Measurements from ENCODE around the gene RFX6.

RFX6 gene

DNA sequence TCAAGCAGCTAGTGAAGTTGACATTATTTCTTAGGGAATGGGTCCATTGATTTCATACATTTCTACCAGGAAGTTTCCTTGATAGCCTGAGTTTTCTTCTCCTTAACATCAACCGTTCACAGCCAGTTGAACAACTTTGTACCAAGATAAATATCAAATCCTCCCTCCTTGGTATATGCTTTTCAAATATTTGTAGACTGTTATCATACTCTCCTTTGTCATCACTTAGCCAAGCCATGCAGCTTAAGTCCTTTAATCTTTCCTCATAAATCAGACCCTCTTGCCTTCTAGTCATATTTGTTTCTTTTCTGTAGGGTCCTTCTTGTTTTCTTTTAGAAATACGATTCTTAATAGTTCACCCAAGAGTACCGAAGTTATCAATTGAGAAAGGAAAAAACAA lies 25.6 kb downstream of the RFX6 start:
- no peak for DNase-seq

DNA sequence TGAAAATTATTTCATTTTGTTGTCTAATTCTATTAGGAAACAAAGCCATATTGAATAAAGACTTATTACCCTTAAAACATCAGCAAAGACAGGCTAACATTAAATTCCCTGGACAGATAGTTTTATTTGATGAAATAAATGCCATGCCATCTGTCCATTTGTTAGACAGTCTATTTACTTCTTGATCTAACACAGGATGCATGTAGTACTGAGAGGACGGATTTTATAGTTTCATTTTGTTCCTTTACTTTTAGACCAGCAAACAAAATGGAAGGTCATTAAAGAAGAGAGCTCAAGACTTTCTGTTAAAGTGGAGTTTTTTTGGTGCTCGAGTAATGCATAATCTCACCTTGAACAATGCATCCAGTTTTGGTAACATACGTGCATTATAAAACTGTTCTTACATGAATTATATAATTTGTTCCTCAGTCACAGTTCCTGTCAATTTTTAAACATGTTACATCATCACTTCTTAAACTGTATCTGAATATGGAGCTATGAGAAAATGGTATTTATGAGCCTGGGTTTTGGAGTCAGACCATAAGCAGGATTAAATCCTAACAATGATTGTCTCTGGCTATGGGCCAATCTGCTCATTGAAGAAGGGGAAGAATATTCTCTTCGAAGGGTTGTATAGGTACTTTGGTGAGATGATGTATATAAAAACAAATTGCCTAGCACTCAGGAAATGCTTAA lies 46.0 kb downstream of the RFX6 start:
- DNase-seq: no peak

DNA sequence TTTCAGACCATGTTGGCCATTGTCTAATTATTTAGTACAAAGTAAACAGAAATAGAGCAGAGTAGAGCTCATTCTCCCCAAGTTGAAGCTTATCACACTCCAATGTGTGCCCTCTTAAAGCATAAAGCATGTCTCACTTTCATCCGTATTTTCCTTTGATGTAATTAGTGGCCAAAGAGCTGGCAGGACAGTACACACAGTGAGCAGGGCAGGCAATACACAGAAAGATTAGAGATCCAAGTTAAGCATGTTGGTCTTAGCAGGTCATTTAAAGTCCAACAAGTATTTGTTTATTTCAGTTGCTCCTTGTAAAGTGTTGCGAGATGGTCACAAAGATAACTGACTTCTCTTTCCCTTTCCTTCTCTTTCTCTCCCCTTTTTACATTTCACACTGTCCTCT lies 47.2 kb downstream of the RFX6 start:
- no peak for DNase-seq

DNA sequence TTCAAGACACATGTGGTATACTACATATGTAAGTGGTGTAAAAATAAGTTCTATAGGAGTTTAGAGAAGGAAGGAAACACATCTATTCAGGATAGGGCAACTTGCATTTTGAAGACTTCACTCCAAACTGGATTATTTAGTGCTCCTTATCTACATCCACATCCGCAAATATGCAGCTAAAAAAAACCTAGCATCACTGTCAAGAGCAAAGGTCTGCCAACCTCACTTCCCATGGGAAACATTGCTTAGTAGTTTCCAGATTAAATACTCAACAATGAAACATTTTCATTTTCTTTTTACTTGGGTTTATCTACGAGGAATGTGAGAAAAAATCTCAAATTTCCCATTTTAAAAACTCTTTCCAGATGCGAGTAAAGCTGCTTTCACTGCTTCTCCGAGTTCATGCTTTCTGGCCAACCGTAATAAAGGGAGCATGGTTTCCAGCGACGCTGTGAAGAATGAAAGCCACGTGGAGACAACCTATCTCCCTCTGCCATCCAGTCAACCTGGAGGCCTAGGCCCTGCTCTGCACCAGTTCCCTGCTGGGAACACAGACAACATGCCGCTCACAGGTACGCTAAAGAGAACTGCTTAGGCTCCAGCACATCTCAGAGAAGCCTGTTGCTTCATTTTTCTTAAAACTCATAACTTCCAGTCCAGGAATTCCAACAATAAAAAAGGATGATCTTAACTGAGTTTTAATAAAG lies 48.2 kb downstream of the RFX6 start:
- DNase-seq: no peak

DNA sequence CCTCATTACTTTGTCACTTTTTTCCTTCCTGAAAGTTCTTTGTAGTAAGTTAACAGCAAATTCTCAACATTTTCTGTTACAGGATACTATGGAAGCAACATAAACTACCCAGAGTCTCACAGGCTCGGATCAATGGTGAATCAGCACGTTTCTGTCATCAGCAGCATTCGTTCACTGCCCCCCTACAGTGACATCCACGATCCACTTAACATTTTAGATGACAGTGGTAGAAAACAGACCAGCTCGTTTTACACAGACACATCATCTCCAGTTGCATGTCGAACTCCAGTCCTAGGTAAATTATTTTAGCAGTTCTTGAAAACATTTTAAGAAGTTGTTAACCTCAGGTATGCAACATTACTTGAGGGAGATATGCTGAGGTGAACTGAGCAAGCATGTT lies 51.6 kb downstream of the RFX6 start:
- no peak for DNase-seq

DNA sequence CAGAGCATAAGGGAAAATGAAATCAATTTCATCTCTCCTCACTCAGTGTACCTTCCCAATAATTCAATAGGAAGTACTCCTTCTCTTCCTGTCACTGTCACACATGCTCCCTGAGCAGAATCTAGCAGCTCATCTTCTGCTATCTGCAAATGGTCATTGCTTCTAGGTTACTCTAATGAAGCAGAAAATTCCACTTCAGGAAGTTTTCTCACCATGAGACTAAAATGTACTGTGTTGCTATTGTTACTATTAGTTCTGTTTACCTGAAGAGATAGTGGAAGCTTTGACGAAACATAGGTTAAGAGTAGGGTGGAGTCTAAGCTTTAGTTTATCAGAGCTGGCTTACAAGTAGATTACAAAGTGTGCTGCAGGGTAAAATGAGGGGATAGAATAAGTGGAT lies 52.8 kb downstream of the RFX6 start:
- DNase-seq: no peak

DNA sequence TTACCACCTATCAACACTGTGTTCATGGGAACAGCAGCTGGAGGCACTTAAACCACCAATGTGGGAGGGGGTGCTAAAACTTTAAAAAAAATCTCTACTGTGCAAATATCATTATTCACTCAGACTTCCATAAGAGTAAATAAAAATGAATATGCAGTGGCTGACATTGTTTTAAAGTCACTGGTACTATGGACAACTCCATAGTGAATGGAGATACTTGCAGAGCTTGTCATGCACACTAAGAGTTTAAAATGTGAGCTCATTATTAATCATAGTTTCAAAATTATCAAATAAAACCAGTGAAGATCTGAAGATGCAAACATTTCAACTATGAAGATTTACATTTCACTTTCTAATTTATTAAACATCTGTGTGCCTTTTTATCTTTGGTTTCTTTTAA lies 54.4 kb downstream of the RFX6 start:
- DNase-seq: no peak

DNA sequence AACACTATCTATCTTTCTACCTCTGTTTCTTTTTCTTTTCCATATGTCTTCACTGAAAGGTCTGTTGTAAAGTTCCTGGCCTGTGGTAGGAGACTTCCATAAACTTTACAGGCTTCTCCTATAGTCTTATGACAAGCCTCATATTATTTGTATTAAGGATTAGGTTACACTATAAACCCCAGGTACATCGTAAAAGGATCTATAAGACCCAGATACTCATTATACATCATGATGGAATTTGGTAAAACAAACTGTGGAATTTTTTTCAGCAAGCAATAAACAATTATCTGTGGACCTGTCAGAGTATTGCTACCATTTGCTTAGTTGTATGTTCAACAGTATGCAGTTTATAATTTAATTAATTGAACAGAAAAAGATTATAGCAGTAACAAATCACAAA lies 55.5 kb downstream of the RFX6 start:
- DNase-seq: no peak

DNA sequence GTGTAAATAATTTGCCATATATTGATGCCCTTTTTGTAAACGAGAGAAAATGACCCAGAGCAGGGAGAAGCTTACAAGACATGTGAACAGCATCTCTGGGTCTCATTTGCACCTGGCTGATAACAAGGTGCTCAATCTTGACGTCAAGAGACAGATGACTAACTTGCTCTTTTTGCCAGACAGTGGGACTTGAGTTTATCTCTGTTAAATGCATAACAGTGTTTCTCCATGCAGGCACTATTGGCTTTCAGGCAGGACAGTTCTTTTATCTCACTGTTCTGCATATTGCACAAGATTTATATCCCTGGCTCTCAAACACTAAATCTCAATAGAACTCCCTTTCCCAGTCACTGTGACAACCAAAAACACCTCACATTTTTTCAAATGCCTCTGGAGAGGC lies 56.4 kb downstream of the RFX6 start:
- no peak for DNase-seq

DNA sequence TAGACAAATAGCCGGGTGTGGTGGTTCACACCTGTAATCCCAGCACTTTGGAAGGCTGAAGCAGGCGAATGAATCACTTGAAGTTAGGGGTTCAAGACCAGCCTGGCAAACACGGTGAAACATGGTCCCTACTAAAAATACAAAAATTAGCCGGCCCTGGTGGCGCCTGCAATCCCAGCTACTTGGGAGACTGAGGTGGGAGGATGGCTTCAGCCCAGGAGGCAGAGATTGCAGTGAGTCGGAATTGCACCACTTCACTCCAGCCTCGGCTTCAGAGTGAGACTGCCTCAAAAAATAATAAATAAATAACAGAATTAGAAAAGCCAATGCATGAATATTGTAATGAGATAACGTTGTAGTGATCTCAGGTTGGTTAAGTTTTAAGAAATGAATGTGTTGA lies 61.3 kb downstream of the RFX6 start:
- no peak for DNase-seq

DNA sequence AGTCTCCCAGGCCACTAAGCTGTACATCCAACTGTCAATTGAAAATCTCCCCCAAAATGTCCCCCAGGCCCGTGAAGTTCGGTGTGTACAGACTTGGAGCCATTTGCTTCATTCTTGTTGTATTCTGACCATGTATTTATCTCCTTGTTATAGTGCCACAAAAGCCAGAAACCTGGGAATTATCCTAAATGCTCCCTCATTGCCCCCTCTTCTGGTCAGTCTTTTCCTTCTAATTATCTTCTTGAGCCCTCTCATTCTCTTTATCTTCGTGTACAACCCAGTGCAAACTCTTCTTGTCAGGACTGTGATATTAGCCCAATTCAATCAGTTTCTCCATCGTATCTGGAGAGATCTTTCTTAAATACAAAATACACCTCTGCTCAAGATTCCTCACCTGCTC lies 64.7 kb downstream of the RFX6 start:
- no peak for DNase-seq

DNA sequence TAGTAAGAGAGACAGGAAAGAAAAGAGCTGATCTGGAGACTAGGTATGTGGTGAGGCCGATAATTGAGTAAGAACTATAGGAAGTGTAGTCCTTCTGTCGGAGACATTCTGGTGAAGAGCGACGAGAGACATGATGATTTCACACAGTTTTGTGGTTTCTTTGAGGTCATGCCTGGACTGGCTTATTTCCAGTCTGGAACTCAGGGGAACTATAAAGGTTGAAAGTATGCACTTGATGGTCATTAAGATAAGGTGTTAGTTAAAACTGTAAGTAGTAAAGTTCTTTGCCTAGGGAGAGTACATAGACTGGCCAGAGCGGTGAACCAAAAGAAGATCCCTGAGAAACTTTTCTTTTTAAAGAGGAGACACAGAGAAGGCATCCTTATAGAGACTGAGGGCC lies 68.8 kb downstream of the RFX6 start:
- DNase-seq: no peak

DNA sequence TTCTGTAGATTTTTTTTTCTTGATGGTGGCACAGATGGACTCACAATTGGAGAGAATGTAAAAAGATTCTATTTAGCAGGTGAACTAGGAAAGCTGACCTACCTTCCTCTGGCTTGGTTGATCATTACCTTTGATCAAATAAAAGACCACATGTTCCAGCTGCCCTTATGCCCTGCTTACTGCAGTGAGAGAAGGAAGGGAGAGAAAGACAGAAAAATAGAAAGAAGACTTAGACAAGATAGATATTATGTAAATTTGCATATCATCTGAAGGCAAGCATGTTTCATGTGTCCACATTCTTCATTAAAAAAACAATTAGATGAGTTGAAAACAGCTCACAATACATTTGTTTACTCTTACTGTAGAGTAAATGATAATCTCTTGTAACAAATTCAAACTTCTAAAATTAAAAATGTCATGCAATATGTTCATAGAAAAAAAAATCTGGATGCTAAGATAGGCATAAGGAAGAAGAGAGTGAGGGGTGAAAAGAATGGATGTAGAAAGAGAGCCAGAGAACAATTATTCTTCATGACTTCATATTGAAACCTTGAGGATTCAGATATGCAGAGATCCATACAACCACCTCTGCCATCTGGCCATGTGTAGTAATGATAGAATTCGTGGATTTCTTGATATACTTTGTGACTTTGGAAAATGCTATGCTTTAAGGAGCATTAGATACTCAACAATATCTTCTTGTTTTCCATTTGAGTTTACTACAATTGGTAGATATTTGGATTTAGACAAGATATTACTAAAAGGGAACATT lies 71.7 kb downstream of the RFX6 start:
- DNase-seq: no peak

DNA sequence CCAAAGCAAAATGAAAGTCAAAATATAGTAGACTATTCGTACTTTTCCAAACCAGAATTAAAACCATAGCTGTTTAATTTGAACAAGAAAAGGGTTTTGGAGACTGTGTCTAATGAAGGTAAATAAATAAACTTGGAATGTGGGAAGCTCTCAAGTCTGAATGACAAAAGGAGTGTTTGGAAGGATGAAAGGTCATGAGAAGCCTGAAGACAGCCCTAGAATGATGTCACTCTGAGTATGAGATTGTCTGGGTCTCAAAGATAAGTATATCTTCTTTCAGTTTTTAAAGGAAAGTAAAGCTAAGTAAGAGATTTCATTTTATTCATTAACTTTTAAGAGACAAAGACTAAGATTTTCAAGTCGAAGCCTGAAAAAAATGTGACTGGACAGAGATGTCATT lies 72.9 kb downstream of the RFX6 start:
- DNase-seq: no peak

DNA sequence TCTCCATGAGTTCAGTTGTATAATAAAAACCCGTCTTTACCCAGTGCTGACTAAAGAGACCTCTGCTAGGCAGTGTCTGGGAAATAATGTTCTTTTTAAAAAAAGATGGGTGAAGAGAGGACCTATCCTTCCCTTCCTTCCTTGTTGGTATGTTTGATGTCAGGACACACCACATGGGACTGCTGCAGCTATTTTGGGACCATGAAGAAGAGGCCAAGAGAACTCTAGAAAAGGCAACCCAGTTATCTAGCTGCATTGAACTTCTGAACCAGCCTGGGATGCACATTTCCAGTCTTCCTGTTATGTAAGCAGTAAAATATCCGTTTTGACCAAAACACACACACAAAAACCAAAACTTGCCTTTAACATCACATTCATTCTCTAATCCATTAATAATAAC lies 77.3 kb downstream of the RFX6 start:
- DNase-seq: no peak

DNA sequence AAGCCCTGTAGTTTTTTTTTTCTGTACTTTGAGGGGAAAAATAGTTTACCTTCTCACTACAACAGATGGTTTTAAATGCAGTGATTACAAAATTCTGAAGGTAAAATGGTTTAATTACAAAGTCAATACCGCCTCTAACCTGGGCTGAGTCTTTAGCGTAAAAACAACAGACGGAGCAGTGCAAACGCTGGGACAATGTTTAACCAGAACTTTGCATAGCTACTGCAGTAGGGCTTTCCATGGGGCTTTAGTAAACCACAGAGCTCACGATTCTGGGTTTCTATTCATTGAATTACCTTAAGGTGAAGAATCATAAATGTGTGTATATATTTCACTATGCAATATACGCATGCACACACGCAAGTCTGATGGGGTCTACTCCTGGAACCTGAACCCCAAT lies 77.9 kb downstream of the RFX6 start:
- DNase-seq: no peak

DNA sequence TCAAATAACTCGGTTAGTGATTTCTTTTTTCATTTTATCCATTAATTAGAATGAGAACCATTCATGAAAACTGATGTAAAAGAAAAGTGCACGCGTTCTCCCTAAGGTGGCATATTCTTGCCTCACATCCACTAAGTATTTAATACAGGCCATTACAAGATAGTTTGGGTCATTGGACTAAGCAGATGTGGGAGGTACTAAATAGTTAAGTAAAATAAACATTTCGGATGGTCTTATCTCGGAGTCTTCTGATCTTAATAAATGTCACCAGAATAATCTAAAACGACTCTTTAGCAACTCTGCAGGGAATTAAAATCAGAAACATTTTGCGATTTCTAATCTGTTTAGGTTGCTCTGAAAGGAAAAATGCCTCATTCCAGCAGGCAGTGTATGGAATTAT lies 78.7 kb downstream of the RFX6 start:
- no peak for DNase-seq

DNA sequence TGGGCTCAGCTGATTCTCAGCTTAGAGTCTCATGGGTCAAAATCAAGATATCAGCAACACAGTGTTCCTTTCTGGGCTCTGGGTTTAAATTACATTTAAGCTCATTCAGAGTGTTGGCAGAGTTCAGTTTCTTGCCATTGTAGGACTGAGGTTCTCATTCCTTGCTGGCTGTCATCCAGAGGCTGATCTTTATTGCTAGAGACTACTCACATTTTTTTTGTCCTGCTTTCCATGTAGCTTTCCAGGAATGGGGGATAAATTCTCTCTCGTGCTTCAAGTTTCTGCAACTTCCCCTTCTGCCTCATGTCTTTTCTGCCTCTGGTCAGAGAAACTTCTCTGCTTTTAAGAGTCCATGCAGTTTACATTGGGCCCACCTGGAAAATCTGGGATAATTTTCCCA lies 86.9 kb downstream of the RFX6 start:
- DNase-seq: no peak

DNA sequence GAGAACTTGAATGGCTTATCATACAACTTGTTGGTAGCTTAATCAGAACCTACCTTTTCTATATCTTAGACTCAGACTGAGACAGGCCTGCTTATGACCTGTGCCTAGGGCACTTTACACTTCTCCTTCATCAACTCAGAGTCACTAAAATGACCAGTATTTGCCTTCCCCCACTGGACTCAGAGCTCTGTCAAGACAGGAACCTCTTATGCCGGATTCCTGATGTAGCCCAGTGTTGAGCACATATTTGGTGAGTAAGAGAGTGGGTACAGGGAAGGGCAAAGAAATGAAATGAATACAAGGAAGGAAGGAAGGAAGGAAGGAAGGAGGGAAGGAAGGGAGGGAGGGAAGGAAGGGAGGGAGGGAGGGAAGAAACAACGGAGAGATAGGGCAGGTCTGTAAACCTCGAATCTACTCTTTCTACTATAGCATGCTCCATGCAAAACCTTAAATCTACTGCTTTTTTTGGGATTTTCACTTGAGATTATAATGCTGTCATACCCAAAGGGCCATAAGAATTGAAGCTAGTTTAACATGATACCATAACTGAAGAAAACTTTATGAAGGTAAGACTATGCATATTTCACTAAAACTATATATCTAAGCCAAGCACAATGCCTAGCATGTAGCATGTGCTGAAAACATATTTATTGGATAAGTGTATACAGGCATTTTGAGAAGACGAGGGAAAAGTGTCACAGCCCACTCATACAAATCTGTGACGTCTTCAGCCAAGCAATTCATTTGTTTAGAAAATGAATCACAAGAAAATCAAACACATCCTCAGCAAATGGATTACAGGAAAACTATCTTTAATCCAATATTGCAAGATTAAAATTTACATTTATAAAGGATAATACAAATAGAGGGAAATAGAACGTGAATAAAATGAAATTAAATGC lies 89.9 kb downstream of the RFX6 start:
- no peak for DNase-seq

DNA sequence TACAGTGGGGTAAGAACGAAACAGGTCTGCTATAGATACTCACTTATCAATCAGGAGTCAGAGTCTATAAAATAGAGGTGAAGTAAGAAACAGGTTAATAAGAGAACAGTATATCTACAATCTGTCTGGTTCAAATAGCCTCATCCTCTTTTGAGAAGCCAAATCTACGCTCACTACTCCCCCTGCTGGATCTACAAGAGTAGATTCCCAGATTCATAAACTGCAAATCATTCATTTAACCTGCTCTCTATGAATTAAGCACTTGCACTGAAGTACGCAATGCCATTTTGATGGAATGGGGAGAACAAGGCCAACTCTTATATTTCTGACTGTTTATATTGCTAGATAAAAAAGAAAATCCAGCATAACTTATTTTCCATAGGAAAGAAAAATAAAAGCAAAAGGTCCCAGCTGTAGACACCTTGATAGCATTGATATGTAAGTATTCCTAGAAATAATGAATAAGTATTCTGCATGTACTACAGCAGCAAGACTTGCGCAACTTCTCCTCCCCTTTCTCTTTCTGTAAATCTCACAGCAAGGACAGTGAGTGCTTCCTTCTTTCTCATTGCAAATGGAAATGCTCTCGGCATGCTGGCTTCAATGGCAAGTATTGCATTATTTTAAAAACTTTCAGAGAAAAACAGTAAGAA lies 92.3 kb downstream of the RFX6 start:
- DNase-seq: peak; percentile 19

DNA sequence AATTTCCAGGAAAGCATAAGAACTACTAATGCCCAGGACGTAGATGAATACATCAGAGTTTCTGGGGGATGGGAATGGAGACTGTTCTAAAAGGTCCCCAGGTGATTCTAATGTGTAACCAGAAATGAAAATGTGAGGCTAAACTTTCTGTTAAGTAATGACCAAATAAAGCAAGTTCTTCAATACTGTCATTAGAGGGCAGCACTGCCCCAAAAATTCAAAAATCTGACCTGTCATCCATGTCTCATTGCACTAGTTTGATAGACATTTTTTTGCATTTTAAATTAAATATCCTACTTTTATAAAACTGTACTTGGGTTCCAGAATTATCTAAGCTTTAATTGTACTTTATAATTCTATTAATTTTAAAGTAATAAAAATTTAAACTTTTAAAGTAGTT lies 94.9 kb downstream of the RFX6 start:
- DNase-seq: peak; percentile 36

DNA sequence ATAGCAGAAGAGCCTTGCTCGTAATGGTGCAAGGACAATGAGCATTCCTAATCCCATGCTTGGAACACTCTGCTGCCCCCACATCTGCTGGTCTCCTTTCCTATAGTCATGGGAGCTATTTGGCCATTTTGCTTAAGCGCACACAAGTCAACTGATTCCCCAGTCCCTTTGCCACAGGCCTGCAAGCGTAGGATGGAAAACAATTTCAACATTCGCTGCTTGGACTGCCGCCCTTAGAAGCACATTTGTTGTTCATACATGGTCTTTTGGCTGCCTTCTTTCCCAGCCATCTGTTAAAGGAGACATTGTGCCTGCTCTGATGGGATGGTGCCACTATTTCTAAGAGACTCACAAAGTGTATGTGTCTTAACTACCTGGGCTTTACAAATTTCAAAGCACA lies 96.9 kb downstream of the RFX6 start:
- no peak for DNase-seq

All from NCI-H345 (cell line).